Fibroblast of pulmonary artery (primary cell): Measurements from ENCODE around the gene FTO.
"Not testable (repeated sequence)": the region's sequence is repeated elsewhere in the genome, so short reads cannot be mapped to it uniquely, and the experiment has no call there.

Experiments used
- DNase-seq: peaks from one replicate; pipeline ENCODE4 v3.0.0-alpha.2; 2010; ENCODE audit warnings: low read depth
- H3K4me3 ChIP-seq: replicated peaks from 2 replicates; pipeline ENCODE4 v1.5.1; 2011; ENCODE audit warnings: low read depth, mild to moderate bottlenecking, control low read depth, low read length, moderate library complexity
- CTCF ChIP-seq: IDR thresholded peaks from 2 replicates; pipeline ENCODE4 v1.5.1; 2011; ENCODE audit warnings: mild to moderate bottlenecking, control low read depth, low read length, inconsistent platforms; ENCODE audit errors: missing control alignments

The FTO gene

GRCh38 chr16:53672461-53672860 is 31.5 kb upstream of the FTO start:
- no peak for TF ChIP-seq CTCF
- DNase-seq: no peak
- no peak overlapping the region for H3K4me3 ChIP-seq

- no peak overlapping the region for H3K4me3 ChIP-seq
- no peak for TF ChIP-seq CTCF
- no peak for DNase-seq
Observed at GRCh38 chr16:53673189-53673588, 30.8 kb upstream of the FTO start.

- no peak overlapping the region for H3K4me3 ChIP-seq
- DNase-seq: no peak
- TF ChIP-seq CTCF: no peak
Observed at GRCh38 chr16:53678155-53678554, 25.8 kb upstream of the FTO start.

- DNase-seq: no peak
Observed at GRCh38 chr16:53678756-53679343, 25.1 kb upstream of the FTO start.

GRCh38 chr16:53680756-53681155 is 23.2 kb upstream of the FTO start:
- no peak overlapping the region for H3K4me3 ChIP-seq
- no peak for DNase-seq
- TF ChIP-seq CTCF: no peak

More at GRCh38 chr16:53678756-53679343, 25.1 kb upstream of the FTO start:
- no peak overlapping the region for H3K4me3 ChIP-seq
- no peak for TF ChIP-seq CTCF

GRCh38 chr16:53681354-53681753 is 22.6 kb upstream of the FTO start:
- no peak for DNase-seq
- TF ChIP-seq CTCF: no peak
- no peak overlapping the region for H3K4me3 ChIP-seq

- not testable (repeated sequence) for DNase-seq, H3K4me3 ChIP-seq
Observed at GRCh38 chr16:53685334-53685733, 18.6 kb upstream of the FTO start.
